ENCODE data around the gene GNL1.

Gene GNL1

DNA sequence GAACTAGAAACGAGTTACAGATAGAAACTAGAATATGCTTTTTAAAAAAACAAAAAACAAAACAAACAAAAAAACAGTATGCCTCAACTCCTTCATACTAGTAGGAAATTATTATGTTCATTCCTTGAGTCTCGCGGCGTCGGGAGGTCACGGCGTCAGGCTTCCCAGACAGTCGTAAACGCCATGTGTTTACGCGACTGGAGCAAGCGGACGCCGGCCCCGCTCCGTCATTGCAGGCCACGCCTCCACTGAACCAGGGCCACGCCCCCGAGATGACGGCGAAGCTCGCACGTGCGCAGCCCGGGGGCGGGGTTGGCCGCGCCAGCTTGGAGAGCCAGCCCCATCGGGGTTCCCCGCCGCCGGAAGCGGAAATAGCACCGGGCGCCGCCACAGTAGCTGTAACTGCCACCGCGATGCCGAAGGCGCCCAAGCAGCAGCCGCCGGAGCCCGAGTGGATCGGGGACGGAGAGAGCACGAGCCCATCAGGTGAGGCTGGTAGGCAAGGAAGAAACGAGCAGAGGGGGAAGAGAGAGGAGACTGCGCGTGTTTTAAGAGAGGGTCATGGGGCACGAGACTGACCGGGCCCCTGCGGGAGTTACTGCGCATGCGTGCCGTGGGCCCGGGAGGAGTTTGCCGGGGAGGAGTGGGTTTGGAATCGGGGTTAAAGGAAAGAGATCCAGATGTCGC lies 14.9 kb upstream of the GNL1 start, which contains the start of gene ABCF1:
Gene ABCF1 (plus strand): TSS at position 368 of the 687 bp plus-strand sequence. CDS start 46 bp downstream, at position 414.
- DNase-seq, result peak; percentile 98
- in situ Hi-C loops (cut with MboI; ENCODE audit: low pct_unique_long_range_greater_than_20kb, low sequenced_read_pairs), result no loop called here

DNA sequence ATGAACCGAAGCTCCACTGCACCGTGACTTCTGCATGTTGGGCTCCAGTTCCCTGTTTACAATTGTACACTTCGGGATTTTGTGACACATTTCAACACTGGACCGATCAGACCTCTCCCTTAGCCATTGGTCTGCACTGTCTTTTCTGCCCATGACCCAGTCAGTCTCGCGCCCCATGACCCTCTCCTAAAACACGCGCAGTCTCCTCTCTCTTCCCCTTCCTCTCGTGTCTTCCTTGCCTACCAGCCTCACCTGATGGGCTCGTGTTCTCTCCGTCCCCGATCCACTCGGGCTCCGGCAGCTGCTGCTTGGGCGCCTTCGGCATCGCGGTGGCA lies 14.4 kb upstream of the GNL1 start:
- no peak for DNase-seq
- in situ Hi-C loops (cut with MboI; ENCODE audit: low pct_unique_long_range_greater_than_20kb, low sequenced_read_pairs), result no loop called here

DNA sequence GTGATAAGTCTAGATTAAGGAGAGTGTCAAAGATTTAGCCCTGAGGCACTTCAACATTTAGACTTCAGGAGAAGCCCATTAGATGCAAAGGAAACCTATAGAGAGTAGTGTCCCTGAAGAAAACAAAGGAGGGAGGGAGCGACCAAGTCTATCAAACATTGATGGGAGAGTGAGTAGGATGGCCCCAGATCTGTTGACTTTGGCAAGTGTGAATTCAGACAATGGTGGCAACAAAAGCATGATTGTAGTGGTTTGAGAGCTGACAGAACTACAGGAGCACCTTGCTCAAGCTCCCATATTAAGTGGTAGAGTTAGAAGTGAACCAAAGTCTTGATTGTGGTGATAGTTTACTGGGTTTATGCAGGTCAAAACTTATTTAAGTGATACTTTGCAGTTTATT lies 14.0 kb upstream of the GNL1 start:
- no peak for DNase-seq
- in situ Hi-C loops (cut with MboI; ENCODE audit: low pct_unique_long_range_greater_than_20kb, low sequenced_read_pairs), result no loop called here

DNA sequence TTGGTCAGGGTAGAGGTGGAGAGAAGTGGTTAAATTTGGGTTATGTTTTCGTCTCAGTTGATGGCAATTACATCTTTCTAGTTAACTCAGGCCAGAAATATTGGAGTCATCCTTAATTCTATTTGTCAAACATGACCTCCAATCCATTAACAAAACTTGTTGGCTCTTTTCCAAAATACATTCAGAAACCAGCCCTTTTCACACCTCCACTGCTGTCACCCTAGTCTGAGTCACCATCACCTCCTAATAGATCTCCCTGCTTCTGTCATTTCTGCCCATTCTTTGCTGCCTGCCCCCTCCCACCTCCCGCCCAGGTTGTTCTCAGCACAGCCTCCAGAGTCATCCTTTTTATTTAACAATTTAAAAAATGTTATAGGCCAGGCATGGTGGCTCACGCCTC lies 12.0 kb upstream of the GNL1 start:
- DNase-seq, result no peak
- in situ Hi-C loops (cut with MboI; ENCODE audit: low pct_unique_long_range_greater_than_20kb, low sequenced_read_pairs), result no loop called here

DNA sequence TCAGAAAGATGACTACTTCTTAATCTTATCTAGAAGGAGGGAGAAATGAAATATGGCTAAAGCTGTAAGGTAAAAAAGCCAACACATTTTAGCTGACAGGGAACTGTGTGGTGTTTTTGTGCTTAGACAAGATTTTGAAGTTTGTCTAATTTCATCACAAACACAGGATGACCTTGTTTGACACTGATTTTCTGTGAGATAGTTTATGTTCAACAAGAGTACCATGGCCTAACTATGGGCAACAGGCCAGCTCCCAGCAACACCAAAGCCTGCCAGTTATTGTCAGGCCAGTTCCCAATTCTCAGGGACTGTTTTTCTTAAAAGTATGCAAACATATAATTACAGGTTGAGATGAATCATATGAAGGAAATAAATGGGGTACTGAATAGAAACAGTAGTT lies 9.5 kb upstream of the GNL1 start:
- in situ Hi-C loops (cut with MboI; ENCODE audit: low pct_unique_long_range_greater_than_20kb, low sequenced_read_pairs), result no loop called here
- no peak for DNase-seq

DNA sequence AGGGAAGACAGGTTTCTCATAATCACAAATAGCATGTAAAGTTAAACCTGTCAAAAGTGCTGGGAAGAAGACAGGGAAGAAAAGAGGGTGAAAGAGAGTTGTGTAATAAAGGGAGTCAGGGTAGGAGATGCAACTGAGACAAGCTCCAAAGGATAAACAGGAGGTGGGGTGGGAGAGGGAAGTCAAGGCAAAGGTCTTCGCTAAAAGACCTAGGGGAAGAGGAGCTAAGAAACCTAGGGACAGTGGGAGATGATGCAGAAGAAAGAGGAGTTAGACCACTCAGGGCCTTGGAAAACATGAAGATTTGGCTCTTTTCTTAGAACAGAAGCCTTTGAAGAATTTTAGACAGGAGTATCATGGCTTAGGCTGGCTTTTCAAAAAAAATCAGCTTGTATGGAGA lies 7.8 kb upstream of the GNL1 start:
- in situ Hi-C loops (cut with MboI; ENCODE audit: low pct_unique_long_range_greater_than_20kb, low sequenced_read_pairs), result no loop called here
- no peak for DNase-seq

DNA sequence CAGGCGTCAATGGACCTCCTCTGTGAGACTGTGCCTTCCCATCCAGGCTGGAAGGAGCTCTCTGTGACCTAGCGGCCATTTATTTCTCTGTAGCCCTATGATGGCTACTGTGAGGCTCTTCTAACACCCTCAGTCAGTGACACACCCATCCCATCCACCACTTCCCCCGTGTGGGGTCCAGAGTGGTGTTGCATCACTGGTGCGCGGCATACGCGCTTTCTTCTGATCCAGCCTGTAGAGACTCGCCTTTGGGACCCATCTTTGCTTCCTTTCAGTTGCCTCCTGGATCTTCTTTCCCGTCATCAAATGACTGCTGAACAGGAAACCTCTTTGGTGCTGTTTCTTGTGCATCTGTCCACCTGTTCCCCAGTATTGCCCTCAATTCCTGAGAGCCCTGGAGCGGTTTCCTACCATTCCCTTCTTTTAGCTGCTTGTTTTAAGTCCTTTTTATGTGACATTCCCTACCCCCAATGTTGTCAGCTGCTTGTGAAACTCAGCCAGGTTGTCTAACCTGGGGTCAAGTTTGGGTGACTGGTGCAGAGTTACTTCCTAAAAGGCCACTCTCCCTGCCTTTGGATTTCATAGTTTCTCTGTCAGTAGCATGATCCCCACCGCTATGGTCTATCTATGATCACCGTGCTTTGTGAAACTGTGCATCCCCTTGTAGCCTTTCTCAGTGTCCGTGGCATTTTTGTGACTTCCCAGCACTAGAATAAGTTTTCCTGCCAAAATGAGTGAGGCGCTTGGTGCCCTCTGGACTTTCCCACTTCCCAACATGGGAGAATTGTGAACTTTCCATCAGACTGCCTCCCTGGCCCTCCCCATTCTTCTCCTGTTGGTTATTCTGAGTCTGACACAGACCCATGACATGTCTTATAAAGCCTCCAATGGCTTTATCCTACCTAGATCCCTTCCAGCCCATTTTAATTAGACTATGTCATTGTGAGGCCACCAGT lies 6.5 kb upstream of the GNL1 start:
- DNase-seq, result no peak
- in situ Hi-C loops (cut with MboI; ENCODE audit: low pct_unique_long_range_greater_than_20kb, low sequenced_read_pairs), result no loop called here

DNA sequence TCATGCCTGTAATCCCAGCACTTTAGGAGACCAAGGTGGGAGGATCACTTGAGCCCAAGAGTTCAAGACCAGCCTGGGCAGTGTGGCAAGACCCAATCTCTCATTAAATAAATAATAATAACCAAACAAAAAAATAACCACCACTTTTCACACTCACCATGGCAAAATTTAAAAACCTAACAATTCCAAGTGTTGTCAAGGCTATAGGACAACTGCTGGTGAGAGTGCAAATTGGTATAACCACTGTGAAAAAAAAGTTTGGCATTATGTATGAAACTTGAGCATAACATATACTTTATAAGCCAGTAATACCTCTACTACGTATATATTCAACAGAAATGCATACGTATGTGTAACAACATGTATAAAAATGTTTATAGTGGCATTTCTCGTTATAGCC lies 4.6 kb upstream of the GNL1 start:
- DNase-seq, result no peak
- in situ Hi-C loops (cut with MboI; ENCODE audit: low pct_unique_long_range_greater_than_20kb, low sequenced_read_pairs), result no loop called here

DNA sequence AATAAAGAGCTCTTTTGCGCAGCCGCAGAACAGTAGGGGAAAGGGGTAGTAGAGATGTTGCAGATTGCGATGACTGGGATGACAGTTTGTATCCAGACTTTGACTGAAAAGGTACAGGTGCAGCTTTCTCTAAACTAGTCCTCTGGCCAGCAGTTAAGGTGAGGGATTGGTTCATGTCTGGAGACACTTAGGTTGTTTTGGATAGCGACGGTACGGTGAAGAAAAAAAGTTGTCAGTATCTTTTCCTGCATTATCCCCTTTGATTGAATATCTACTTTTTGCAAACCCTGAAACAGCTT lies 1.3 kb upstream of the GNL1 start:
- no peak for DNase-seq
- in situ Hi-C loops (cut with MboI; ENCODE audit: low pct_unique_long_range_greater_than_20kb, low sequenced_read_pairs), result no loop called here

DNA sequence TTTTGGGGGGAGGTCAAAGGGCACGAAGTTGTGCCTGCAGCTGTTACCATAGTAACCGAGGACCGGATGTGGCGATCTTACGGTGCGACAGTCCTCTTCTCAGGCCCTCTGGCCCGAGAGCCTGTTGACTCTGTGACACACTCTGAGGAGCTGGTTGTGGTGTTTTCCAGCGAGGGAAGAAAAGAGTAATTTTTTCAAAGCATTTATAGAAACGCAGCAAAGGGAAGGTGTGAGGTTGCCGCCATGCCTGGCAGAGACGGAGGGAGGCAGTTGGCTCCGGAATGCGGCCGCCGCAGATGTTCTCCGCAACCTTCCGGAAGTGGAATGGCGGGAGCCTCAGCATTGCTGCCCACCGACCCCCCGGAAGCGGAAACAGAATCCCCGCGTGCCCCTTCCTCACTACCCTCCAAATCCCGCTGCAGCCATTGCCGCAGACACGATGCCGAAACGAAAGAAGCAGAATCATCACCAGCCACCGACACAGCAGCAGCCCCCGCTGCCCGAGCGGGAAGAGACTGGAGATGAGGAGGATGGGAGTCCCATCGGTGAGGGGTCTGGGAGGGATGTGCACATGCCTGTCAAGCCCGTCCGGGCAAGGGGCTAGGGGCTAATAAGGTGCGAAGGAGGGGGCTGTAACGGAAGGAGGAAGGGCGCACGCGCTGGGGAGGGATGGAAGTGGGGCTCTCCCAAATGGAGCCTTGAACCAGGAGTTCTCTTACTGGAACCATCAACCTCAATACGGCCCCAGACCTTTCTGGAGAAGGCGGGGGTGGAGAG lies 805 bp upstream of the GNL1 start, which contains the start of gene PRR3:
Gene PRR3 (plus strand): TSS at position 390 of the 777 bp plus-strand sequence. CDS start 50 bp downstream, at position 440.
- peak; percentile 92 for DNase-seq
- in situ Hi-C loops (cut with MboI; ENCODE audit: low pct_unique_long_range_greater_than_20kb, low sequenced_read_pairs), result no loop called here

DNA sequence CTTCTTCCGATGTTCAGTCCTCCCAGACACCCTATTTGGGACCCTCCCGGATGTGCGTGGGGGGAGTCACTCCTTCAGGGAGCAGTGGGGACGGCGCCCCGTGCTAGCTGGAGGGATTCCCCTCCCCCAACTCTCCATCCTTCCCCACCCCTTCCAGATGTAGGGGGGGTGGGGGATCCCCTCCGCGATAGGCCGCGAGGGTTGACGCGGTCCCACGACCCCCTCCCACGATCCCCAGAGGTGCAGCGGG lies 548 bp downstream of the GNL1 start:
- in situ Hi-C loops (cut with MboI; ENCODE audit: low pct_unique_long_range_greater_than_20kb, low sequenced_read_pairs), result no loop called here
- no peak for DNase-seq

DNA sequence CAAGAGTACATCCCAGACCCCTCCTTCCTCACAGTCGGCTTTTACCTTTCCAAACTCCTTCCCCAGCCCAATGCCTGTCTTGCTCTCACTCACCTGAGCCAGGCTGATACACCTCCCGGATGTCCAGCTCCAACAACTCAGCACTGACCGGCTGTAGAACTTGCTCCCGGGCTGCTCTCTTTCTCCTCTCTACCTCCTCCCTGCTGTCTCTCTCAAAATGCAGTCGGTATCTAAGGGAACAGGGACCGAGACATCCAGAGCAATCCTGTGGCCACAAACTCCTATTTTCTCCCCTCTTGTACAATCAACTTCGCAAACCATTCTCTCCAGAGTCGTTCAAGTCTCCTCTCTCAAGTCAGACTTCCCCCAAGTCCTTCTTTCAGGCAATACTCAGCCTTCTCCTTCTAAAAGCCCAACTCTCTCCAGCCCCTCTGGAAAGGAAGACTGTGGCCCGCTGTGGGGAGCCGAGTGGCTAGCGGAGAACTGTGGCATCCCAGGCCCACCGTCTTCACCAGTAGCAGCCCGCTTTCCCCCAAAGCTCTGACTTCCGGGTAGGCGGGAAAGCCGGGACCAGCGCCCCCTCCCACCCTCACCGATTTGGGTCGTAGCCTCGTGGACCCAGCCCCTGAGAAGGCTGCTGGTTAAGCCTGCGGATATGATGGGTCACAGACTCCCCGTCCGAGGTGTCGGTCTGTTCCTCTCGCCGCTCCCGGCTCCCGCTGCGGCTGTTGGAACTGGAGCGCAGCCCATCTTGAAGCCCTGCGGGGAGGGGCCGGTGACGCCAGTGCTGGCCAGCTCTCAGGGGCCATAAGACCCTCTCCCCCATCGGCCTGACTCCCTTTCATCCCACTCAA lies 1.1 kb downstream of the GNL1 start:
- peak; percentile 42 for DNase-seq
- in situ Hi-C loops (cut with MboI; ENCODE audit: low pct_unique_long_range_greater_than_20kb, low sequenced_read_pairs), result no loop called here

DNA sequence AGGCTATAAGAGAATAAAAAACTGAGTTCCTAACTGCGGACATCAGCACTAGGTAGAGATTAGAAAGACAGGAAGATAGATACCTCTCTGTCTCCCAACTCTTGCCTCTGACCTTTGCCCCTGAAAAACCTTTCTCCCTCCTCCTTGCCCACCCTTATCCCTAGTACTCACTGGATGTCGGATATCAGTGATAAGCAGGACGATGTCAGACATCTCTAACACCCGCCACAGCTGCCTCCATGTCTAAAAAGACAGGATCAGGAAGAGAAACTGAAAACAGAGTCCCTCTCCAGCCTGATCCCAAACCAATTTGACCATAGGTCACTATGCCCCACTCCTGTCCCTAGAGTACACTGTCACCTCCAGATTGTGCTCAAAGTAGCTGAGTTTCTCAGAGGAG lies 1.9 kb downstream of the GNL1 start:
- DNase-seq, result no peak
- in situ Hi-C loops (cut with MboI; ENCODE audit: low pct_unique_long_range_greater_than_20kb, low sequenced_read_pairs), result no loop called here

DNA sequence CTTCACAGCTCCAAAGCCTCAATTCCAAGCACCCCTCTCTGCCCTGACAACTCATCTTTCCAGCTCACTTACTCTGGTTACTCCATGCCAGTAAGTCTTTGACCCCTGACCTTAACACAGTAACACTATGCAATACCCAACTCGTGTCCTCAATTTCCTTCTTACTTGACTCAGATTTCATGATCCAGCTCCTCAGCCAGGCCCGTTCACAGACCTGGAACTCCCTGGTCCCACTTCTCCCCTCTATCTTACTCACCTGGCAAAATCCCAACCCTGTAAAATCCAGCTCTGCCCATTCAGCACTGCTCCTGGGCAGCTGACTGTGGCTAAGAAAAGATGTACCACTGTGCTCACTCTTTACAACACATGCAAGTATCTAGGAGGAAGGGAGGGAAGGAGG lies 7.9 kb downstream of the GNL1 start:
- in situ Hi-C loops (cut with MboI; ENCODE audit: low pct_unique_long_range_greater_than_20kb, low sequenced_read_pairs), result no loop called here
- no peak for DNase-seq

DNA sequence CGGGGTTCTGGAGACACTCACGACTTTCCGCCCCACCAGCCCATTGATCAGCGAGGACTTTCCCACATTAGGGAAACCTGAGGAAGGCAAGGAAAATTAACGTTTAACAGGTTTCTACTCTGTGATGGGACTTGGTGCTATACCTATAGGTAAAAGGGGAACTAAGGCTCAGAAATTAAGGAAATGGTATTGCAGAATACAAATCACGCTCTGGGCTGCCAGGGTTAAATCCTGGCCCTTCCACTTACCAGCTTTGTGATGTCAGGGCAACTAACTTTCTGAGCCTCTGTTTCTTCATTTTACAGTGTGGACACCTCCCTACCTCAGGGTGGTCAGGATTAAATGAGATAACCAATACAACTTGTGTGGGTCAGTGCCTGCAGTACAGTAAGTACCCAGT lies 8.8 kb downstream of the GNL1 start:
- in situ Hi-C loops (cut with MboI; ENCODE audit: low pct_unique_long_range_greater_than_20kb, low sequenced_read_pairs), result no loop called here

DNA sequence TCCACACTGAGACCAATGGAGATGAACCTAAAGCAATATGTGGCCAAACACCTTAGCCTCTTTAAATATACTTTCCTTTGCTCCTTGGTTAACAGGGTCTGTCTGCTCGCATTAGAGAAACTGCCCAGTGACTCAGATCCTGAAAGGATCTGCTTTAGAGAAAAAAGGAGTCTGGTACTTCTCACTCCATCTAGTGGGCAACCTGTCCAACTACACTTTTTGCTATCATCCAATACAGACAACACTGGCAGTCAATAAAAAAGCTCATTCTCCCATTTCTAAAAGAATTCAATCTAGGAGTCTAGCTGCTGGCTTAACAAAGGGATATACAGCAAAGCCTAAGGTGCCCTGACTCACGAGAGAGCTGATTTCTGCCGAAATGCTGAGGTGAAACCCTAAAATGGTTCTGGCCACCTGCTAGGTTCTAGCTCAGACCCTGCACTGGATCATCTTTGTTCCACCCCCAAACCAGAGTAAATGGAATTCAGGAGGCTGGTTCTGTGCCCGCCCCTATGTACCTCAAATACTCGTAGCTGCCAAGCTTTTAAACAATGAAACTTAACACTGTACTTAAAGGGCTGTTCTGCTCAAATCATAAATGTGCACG lies 11.5 kb downstream of the GNL1 start:
- peak; percentile 68 for DNase-seq
- in situ Hi-C loops (cut with MboI; ENCODE audit: low pct_unique_long_range_greater_than_20kb, low sequenced_read_pairs), result no loop called here

More for the DNA sequence above, 8.8 kb downstream of the GNL1 start:
- peak; percentile 32 for DNase-seq

DNA sequence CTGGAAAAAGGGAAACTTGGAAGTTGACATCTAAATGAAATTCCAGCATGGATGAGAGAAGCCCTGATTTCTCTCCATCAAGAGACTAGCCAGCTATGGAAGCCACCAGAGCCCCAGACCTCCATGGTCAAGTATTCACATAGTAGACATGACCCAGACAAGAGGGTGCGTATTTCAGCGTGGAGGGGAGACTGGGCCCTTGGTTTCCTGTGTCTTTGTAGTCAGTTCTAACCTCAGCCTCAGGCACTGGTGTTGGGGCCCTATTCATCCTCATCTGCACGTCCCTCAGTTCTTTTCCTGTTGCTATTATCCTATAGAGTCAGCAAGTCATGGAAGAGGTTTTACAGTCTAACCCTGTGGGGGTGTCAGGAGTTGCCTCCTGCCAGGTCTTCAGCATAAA lies 12.5 kb downstream of the GNL1 start:
- no peak for DNase-seq
- in situ Hi-C loops (cut with MboI; ENCODE audit: low pct_unique_long_range_greater_than_20kb, low sequenced_read_pairs), result no loop called here

DNA sequence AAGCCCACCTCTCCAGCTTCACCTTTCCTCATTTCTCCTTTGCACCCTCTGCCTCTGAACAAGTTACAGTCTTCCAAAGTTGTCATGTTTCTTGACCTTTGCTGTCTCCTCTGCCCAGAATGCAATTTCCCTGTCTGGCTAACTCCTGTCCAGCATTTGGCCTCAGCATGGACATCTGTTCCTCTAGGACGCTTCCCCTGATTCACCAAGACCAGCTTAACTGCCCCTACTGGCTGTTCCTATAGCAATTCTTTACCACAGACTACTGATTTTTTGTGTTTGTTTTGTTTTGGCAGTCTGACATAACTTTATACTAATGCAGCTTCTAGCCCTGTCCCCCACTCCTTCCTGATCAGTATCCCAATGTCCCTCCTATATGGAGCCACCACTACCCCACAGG lies 13.4 kb downstream of the GNL1 start:
- in situ Hi-C loops (cut with MboI; ENCODE audit: low pct_unique_long_range_greater_than_20kb, low sequenced_read_pairs), result no loop called here
- no peak for DNase-seq

DNA sequence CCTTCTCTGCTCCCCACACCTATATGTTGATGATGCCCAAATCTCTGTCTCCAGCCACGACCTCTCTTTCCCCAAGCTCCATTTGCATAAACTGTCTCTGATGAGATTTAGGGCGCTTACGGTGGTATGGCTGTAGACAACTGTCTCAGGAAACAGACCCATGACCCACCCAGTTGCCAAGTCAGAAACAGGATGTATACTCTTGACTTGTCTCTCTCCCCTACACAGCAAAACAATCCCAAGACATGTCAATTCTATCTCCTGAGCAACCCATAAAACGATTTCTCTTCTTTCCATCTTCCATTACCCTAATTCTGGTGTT lies 13.9 kb downstream of the GNL1 start:
- in situ Hi-C loops (cut with MboI; ENCODE audit: low pct_unique_long_range_greater_than_20kb, low sequenced_read_pairs), result no loop called here

More for the DNA sequence above, 13.9 kb downstream of the GNL1 start:
- DNase-seq, result no peak

All from KBM-7 (cell line).